Activated CD4-positive, alpha-beta T cell treated with anti-CD3 and anti-CD28 coated beads, Interleukin-10, Interleukin-2, amounts not matched to agents 100 ng/mL and 50 ng/mL, durations not matched to agents 16 hours and 8 hours (primary cell): ENCODE measurements around the gene ADGRD1.
A peak's percentile ranks its signal among the peaks of the same experiment; 100 is the strongest.
"Not testable (repeated sequence)": the region's sequence is repeated elsewhere in the genome, so short reads cannot be mapped to it uniquely, and the experiment has no call there.

Experiments used
- DNase-seq: peaks from one replicate; pipeline ENCODE4 v3.0.0-alpha.2; 2020

ADGRD1 gene

DNA sequence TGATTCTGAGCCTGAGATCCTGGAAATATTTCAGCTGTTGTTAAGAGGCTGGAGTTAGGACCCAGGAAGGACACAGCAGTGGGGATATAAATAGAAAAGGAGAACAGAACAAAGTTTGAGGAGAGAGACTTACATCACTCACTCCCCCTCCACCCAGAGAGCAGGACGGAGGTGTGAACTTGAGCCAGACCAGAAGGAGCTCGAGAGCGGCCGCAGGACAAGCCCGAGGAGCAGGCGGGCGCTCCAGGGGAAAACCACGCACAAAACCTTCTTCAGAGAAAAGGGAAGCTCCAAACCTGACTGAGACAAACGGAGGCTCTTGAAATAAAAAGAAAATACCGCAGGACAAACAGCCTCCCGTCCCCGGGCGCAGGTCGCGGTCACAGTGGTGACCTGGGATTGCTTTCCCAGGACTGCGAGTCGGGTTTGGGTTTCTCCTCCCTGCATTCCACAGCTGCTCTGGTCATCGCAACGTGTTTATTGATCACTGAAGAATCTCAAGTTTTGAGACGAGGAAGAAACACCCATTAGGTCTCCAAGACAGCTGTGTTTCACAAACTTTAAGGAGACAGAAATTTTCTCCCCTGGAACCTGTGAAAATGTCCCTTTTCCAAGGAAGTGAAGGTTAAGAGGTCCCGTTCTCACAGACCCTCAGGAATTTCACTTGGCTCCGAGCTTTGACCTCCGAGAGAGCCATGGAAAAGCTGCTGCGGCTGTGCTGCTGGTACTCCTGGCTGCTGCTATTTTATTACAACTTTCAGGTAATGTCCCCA is at the start of gene ADGRD1:
TSS of gene ADGRD1 (plus strand) at position 137 of the 773 bp plus-strand sequence. CDS start at position 696, 559 bp downstream.
- no peak for DNase-seq

DNA sequence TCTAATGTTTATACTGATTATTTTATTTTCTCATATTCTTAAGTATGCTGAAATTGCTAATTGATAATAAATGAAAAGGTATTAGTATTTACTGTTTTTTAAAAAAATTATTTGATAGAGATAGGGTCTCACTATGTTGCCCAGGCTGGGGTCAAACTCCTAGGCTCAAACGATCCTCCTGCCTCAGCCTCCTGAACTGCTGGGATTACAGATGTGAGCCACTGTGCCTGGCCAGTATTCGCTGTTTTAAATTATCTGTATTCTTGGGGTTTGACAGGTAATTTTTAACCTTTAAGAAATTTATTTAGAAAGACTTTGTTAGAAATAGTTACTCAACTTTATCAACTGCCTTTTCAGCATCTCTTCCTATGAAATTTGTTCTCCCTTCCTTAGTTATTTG is 49.6 kb upstream of the ADGRD1 start:
- DNase-seq: no peak

GRCh38 chr12:130904936-130905455 is 48.7 kb upstream of the ADGRD1 start:
- not testable (repeated sequence) for DNase-seq

DNA sequence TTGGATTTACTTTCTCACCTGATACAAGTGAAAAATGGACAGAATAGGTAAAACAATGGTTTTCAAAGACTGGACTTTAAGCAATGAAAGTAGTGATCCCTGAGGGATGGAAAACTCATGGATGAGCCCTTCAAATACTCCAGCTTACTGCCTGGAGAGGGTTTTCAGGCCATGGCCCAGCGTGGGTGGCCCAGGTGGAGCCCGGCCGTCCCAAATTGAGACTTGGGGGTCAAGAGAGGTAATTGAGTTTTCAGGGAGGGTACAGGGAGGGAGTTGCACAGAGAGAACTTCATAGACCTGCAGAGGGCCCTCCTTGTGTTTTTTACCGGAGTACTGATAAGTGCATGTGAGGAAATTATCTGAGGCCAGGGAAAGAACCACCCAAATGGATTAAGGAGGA is 44.6 kb upstream of the ADGRD1 start:
- no peak for DNase-seq

DNA sequence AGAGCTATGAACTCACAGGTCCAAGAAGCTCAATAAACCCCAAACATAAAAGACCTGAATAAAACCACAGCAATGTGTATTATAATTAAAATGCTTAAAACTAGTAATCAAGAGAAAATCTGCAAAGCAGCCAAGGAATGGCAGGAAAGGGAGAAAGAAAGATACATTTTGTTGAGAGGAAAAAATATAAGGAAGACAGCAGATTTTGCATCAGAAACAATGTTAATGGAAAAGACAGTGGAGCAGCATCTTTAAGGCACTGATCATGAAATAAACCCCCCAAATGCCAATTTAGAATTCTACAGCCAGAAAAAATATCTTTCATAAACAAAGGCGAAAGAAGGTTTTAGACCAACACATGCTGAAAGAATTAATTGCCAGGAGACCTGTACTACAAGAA is 42.5 kb upstream of the ADGRD1 start:
- no peak for DNase-seq

DNA sequence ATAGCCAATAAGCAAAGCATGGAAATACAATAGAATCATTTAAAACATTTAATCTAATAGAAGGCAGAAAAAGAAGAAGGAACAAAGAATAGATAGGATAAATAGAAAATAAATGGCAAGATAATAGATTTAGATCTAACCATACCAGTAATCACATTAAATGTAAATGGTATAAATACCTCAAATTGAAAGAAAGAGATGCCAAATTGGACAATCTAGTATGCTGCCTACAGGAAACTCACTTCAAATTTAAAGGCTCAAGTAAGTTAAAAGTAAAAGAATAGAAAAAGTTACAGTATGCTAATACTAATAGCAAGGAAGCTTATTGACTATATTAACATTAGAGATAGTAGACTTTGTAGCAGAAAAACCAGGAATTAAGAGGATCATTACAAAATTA is 41.8 kb upstream of the ADGRD1 start:
- no peak for DNase-seq

DNA sequence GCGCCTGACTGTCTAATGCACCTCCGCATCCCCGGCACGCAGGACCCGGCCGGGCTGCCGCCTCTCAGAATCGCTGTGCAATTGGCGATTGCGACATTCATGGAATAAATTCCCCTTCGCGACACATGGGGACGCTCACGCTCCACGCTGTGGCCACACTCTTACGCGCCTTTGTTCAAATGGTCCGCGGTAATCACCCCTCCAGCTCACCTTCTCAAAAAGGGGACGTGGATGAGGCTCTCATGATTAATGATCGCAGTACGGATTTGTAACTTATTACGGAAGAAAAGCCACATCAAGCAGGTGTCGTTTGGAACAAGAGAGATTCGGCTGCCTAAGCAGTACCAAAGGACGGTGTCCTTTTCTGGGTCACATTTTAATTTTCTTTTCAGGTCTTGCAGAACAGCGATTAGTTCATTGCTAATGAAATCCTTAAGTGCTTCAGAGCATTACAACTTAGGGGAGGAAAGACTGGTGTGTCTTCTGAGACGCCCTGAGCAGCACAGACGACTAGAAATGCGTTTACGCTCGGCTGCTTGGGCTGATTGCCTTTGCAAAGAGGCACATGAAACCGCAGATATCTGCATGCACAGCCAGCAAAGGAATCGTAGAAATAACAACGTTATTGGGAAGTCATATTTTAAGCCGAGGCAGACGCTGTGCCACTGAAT is 37.3 kb upstream of the ADGRD1 start:
- DNase-seq: peak; percentile 28

DNA sequence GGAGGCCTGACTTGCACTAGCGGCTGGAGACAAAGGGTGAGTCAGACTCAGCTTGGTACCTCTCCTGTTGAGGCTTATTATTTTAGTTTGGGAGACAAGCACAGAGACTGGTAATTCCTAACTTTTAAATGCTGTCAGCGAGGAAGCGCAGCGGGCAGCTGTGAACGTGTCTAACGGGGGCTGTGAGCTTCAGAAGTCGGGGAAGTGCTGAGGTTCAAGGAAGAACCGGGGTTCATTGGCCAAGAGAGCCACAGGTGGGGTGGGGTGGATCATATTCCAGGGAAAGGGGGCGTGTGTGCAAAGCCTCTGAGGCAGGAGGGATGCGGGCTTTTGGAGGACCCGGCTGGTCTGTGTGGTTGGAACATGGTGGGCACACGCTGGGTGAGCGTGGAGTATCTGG is 36.1 kb upstream of the ADGRD1 start:
- DNase-seq: no peak

GRCh38 chr12:130919086-130919485 is 34.6 kb upstream of the ADGRD1 start:
- DNase-seq: no peak

- no peak for DNase-seq
Observed at GRCh38 chr12:130920119-130920703, 33.5 kb upstream of the ADGRD1 start.

DNA sequence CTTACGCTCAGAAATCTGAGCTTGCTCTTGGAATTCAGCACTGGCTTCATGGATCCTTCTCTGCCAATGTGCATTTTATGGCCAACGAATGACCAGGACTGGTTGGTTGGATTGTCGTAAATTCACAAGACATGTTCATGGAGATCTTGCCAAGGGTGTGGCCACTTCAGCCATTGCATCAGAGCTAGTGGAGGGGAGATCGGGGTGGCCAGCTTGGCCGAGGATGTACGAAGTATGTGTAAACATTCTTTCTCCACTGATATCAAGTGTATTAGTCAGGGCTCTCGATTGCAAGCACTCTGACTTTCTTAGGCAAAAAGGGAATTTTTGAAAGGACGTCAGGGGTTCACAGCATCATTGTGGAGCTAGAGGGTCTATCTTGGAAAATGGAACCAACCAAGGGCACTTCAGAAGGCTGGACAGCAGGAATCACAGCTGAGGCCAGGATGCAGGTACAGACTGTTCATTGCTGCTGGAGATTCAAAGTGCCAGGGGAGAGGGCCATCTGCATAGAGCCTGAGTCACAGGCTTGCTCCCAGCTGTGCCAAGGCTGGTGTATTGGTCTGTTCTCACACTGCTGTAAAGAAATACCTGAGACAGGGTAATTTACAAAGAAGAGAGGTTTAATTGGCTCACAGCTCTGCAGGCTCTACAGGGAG is 32.9 kb upstream of the ADGRD1 start:
- DNase-seq: no peak

GRCh38 chr12:130922511-130922953 is 31.2 kb upstream of the ADGRD1 start:
- no peak for DNase-seq

DNA sequence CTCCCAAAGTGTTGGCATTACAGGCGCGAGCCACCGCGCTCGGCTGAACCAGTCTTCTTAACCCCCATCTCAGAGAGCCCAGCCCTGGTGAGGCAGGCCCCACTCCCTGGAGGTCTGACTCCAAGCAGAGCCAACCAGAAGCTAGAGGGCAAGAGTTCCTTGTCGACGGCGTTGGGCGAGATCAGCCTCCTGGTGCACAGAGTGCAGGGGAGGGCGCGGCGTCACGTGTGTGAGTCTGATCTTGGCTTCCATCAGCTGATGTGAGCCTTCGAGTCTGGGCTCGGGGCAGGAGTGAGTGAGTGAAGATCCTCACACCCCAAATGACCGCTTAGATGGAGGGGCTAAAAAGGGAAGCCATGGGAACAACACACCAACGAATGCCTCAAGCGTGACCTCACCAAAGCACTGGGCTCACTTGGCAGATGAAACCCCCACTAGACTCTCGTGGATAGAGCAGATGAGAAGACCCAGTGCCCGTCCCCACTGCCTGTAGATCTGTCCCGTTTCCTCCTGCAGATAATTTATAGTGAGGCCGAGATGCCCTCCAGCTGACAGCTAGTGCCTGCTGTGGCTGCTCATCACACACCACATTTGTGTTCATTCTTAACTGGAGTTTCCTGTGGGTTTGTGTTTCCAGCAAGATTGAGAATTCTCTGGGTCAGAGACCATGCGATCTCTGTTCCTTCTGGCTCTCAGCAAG is 28.6 kb upstream of the ADGRD1 start:
- DNase-seq: no peak

DNA sequence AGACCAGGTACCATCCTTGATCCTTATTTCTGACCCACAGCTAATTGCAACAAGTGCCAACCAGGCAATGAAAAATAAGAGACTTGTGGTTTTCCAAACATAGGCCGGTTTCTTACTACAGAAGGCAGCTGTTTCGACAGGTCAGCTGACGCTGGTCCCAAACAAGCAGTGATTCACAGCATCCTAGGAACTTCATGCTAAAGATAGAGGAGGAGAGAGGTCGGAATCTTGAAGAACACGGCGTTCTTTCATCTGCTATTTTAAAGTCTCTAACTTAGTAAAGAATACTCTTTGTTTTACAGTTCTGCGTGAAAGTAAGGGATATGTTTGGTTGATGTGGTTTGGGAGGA is 28.1 kb upstream of the ADGRD1 start:
- no peak for DNase-seq

- DNase-seq: no peak
Observed at GRCh38 chr12:130929363-130929762, 24.3 kb upstream of the ADGRD1 start.

- DNase-seq: no peak
Observed at GRCh38 chr12:130932061-130932930, 21.4 kb upstream of the ADGRD1 start.

DNA sequence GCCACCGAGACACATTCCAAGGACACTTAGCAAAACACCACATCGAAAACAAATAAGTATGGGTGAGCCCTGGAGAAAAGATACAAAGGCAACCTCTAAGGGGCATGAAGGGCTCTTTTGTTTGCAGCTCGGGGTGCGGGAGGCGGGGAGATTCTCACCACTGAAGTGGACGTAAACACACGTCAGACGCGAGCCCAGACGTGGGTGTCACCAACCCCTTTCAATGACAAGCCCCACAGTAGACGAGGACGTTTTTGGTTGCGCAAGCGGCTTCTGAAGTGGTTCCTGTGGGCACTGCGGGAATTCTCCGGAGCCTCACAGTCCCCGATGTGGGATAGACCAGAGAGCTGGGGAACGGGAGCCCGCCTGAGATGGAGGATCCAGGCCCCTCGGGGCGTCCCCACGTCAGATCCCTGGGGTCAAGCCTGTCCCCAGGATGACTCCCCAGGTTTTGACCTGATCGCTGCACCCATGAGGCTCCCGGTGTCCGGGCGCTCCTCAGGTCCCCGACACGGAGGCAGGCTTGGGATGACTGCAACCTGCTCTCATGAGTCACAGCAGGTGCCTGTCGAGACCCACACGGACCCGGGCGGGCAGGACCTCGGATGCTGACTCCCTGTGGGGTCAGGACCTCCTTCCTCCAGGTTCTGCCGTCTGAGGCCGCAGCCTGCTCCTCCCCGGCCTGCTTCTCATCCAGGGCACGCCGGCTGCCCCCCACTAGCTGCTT is 20.3 kb upstream of the ADGRD1 start:
- DNase-seq: no peak

- DNase-seq: no peak
Observed at GRCh38 chr12:130934753-130935152, 19.0 kb upstream of the ADGRD1 start.

GRCh38 chr12:130936561-130936960 is 17.1 kb upstream of the ADGRD1 start:
- DNase-seq: no peak

GRCh38 chr12:130937063-130937462 is 16.6 kb upstream of the ADGRD1 start:
- DNase-seq: no peak

- not testable (repeated sequence) for DNase-seq
Observed at GRCh38 chr12:130937546-130937945, 16.2 kb upstream of the ADGRD1 start.
